Lung (tissue), 12 donors: ENCODE measurements around the gene CRISPLD2. TPM values are rescaled to one million over a fixed set of nuclear protein-coding genes. Genes with fewer than 3 reads are reported as not detected.

Experiments used
- ATAC-seq: fragments of 200-7000 bp; cut with Tn5 transposase; one replicate; pipeline ENCODE4 v1.9.1; 2020; ENCODE audit warnings: moderate number of reproducible peaks; ENCODE audit not compliant: insufficient read depth, low FRiP score
- DNase-seq, 3 donors: peaks; one replicate each; pipeline ENCODE4 v3.0.0-alpha.2; 2013 to 2017
- H3K27ac ChIP-seq, 2 donors: one replicate each; pipeline ENCODE4 v1.5.1; 2013; ENCODE audit warnings: mild to moderate bottlenecking in 2 of 2, moderate library complexity in 2 of 2, control low read depth in 1 of 2, inconsistent platforms in 1 of 2, low read depth in 1 of 2, low read length in 1 of 2
- H3K27me3 ChIP-seq, 3 donors: one replicate each; pipeline ENCODE4 v1.5.1; 2013; ENCODE audit warnings: low read length in 2 of 3; ENCODE audit not compliant: control insufficient read depth in 3 of 3, insufficient read depth in 3 of 3
- H3K36me3 ChIP-seq, 4 donors: one replicate each; pipeline ENCODE4 v1.5.1; 2013; ENCODE audit warnings: low read length in 4 of 4, mild to moderate bottlenecking in 1 of 4, moderate library complexity in 1 of 4; ENCODE audit not compliant: control insufficient read depth in 4 of 4, insufficient read depth in 4 of 4
- H3K4me1 ChIP-seq, 5 donors: one replicate each; pipeline ENCODE4 v1.5.1; 2013; ENCODE audit warnings: low read length in 5 of 5, mild to moderate bottlenecking in 2 of 5, moderate library complexity in 1 of 5; ENCODE audit not compliant: control insufficient read depth in 5 of 5, insufficient read depth in 5 of 5
- H3K4me3 ChIP-seq: one replicate; pipeline ENCODE4 v1.5.1; 2013; ENCODE audit warnings: mild to moderate bottlenecking, control low read depth, moderate library complexity
- H3K9ac ChIP-seq, 2 donors: one replicate each; pipeline ENCODE4 v1.5.1; 2013; ENCODE audit warnings: low read length in 2 of 2, control low read depth in 1 of 2; ENCODE audit not compliant: insufficient read depth in 1 of 2
- H3K9me3 ChIP-seq, 4 donors: one replicate each; pipeline ENCODE4 v1.5.1; 2013; ENCODE audit warnings: low read length in 3 of 4, mild to moderate bottlenecking in 1 of 4, moderate library complexity in 1 of 4; ENCODE audit not compliant: control insufficient read depth in 4 of 4, insufficient read depth in 3 of 4
- CTCF ChIP-seq: IDR thresholded peaks from 2 replicates; pipeline ENCODE4 v1.5.1; 2012; ENCODE audit warnings: mild to moderate bottlenecking; ENCODE audit errors: control extremely low read depth, extremely low read depth
- WGBS, 2 donors: extraction: QIAGEN DNeasy Blood & Tissue Kit; methylation state at CpG; one replicate each; pipeline ENCODE4 v1.1.7; 2013; 5-methylcytosine and 5-hydroxymethylcytosine counted together
- polyA plus RNA-seq, 2 donors: library from polyadenylated mRNA; stranded (reverse); fragments of 200-250 nt; gene quantifications; one replicate each; pipeline ENCODE4 v1.2.1, GENCODE V29; 2013
- total RNA-seq, 2 donors: library from RNA; depleted of rRNA in 1 of 2; stranded (reverse); fragments of >200 nt in 1 of 2; gene quantifications; one replicate each; pipeline ENCODE4 v1.2.1, GENCODE V29; 2014 to 2021
- donor health status: control.
- donor health status: control.
- donor health status: Bipolar disorder and iron deficiency.
- donor health status: healthy.
- donor health status: DM: yes; HTN: yes; CAD: no.

The CRISPLD2 gene
- total and polyA plus RNA-seq, 4 donors, result 30.3 to 136 (median 42.5) TPM

DNA sequence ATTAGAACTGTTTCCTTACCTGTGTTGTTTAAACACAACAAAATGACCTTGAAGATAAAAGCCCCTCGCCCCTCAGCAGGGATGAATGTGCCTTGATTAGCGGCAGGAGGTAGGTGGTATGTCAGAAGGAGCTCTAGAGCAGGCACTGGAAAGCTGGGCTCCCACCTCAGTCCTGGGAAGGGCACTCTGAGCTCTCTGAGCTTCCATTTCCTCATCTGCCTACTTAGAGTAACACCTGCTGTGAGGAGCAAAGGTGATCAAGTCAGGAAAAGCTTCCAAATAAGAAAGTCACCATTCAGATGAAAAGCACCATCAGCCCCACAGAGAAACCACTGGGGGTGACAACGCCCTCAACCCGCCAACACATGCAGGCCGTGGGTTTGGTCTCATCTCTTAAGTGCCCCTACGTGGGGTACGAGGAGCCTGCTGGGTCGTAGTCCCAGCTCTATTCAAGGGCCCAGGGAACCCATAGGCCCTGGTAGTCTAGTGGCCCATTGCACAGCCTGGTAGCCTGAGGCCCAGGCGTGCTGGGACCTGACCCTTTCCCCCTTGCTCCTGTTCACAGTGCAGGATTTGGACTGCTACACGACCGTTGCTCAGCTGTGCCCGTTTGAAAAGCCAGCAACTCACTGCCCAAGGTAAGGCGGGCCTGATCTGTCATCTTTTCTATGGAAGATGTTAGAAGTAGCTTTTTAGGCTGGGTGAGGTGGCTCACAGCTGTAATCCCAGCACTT, 57.3 kb downstream of the CRISPLD2 start:
- H3K36me3 ChIP-seq, result no peaks in the 10 kb centered on the region

DNA sequence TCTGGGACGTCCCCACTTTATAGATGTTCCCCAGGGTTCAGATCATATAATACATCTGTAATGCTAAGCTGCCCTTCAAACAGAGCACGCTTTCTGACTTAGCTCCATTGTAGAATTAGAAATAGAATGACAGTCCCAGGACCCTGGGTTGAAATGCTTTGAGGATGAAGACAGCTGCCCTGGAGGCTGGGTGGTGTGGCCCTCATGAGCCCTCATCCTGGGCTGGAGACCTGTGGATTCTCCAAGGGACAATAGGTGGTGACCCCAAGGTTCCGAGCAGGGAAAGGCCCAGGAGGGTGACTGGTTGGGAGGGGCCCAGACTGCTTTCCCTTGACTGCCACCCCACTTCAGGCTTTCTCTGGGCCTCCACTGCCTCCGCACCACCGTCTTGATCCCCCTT, 59.0 kb downstream of the CRISPLD2 start:
- no peak overlapping the region for H3K4me3 ChIP-seq
- H3K36me3 ChIP-seq, result no peaks in the 10 kb centered on the region
- DNase-seq (no peak), ATAC-seq (no peak)
- H3K9ac ChIP-seq, result no peak overlapping the region
- WGBS, 2 donors, result 95 to 96% methylated on average over 5 of the region's 5 CpGs
- peaks cover 0 to 3% (median 0%) of the 10 kb centered on the region in 5 donors for H3K4me1 ChIP-seq
- no peak for TF ChIP-seq CTCF
- no peak overlapping the region for H3K27ac ChIP-seq
- H3K9me3 ChIP-seq, result no peaks in the 10 kb centered on the region
- H3K27me3 ChIP-seq, result no peaks in the 10 kb centered on the region

More for the DNA sequence above, 57.3 kb downstream of the CRISPLD2 start:
- Histone ChIP-seq H3K9ac (no peak overlapping the region), H3K27ac (no peak overlapping the region), H3K4me1 (peaks cover 0 to 3% (median 0%) of the 10 kb centered on the region in 5 donors), H3K9me3 (no peaks in the 10 kb centered on the region), H3K4me3 (no peak overlapping the region), H3K27me3 (no peaks in the 10 kb centered on the region)
- no peak for ATAC-seq
- no peak for DNase-seq
- 82 to 89% methylated on average over 13 of the region's 13 CpGs for WGBS, 2 donors
- TF ChIP-seq CTCF, result no peak

GRCh38 chr16:84879569-84880487, 60.0 kb downstream of the CRISPLD2 start:
- no peaks in the 10 kb centered on the region for H3K27me3 ChIP-seq
- H3K9me3 ChIP-seq, result no peaks in the 10 kb centered on the region
- TF ChIP-seq CTCF, result no peak
- ATAC-seq (peak; percentile 14), DNase-seq (no peak)
- H3K4me1 ChIP-seq, result peaks cover 0 to 5% (median 3%) of the 10 kb centered on the region in 5 donors
- no peak overlapping the region for H3K9ac ChIP-seq
- H3K36me3 ChIP-seq, result peaks cover 0 to 1% (median 0%) of the 10 kb centered on the region in 4 donors
- no peak overlapping the region for H3K27ac ChIP-seq
- H3K4me3 ChIP-seq, result no peak overlapping the region
- 81 to 82% methylated on average over 11 of the region's 11 CpGs for WGBS, 2 donors
